Suprapubic skin (tissue), 4 donors: ENCODE data around the gene OXTR. TPM values are rescaled to one million over a fixed set of nuclear protein-coding genes. Genes with fewer than 3 reads are reported as not detected.

Source experiments
- DNase-seq, 2 donors: peaks; one replicate each; pipeline ENCODE4 v3.0.0-alpha.2; 2019; ENCODE audit warnings: low spot score in 2 of 2
- H3K27ac ChIP-seq: fragments of 200-600 bp; sonication (generic); one replicate; pipeline ENCODE4 v1.5.1; 2019
- H3K27me3 ChIP-seq: fragments of 200-600 bp; sonication (generic); one replicate; pipeline ENCODE4 v1.5.1; 2019
- H3K36me3 ChIP-seq: fragments of 200-600 bp; sonication (generic); one replicate; pipeline ENCODE4 v1.5.1; 2019
- H3K4me1 ChIP-seq: fragments of 200-600 bp; sonication (generic); one replicate; pipeline ENCODE4 v1.5.1; 2019
- H3K4me3 ChIP-seq: fragments of 200-600 bp; sonication (generic); one replicate; pipeline ENCODE4 v1.5.1; 2019; ENCODE audit warnings: mild to moderate bottlenecking
- H3K9me3 ChIP-seq: fragments of 200-600 bp; sonication (generic); one replicate; pipeline ENCODE4 v1.5.1; 2019
- EP300 ChIP-seq: sonication (generic); formaldehyde crosslinking; IDR thresholded peaks from one replicate; pipeline ENCODE4 v1.6.1; 2017; ENCODE audit warnings: antibody characterized with exemption
- POLR2A ChIP-seq, 2 donors: fragments of 450-650 bp; IDR thresholded peaks; one replicate each; pipeline ENCODE4 v1.6.1; 2017; ENCODE audit warnings: antibody characterized with exemption in 2 of 2, mild to moderate bottlenecking in 2 of 2, moderate library complexity in 2 of 2
- POLR2AphosphoS5 ChIP-seq, 3 donors: sonication (generic); formaldehyde crosslinking; IDR thresholded peaks; one replicate each; pipeline ENCODE4 v1.6.1; 2017; ENCODE audit warnings: antibody characterized with exemption in 3 of 3
- WGBS: methylation state at CpG from one replicate; pipeline ENCODE4 v1.1.5; 2018; 5-methylcytosine and 5-hydroxymethylcytosine counted together
- total RNA-seq, 4 donors: library from RNA; depleted of rRNA; stranded (reverse); fragments of >200 nt; gene quantifications; one replicate each; pipeline ENCODE4 v1.1.0, GENCODE V29; 2016
- TF ChIP-seq, protein P1 (sequence below), 2 donors: fragments of 200-600 bp in 1 of 2; fragments of 450-650 bp in 1 of 2; sonication (generic) in 1 of 2; IDR thresholded peaks; one replicate each; pipeline ENCODE4 v1.5.1; 2016 to 2019; ENCODE audit warnings: antibody characterized with exemption in 2 of 2, mild to moderate bottlenecking in 1 of 2, moderate library complexity in 1 of 2

OXTR gene
- total RNA-seq, 4 donors from 2014 or later, result 0.08 to 0.31 TPM; not detected in 2

GRCh38 chr3:8784676-8785435 is 15.4 kb upstream of the OXTR start:
- WGBS, result 90% methylated on average over 3 of the region's 3 CpGs
- Histone ChIP-seq H3K9me3 (peaks cover 5% of the 10 kb centered on the region), H3K27me3 (no peaks in the 10 kb centered on the region), H3K4me3 (no peak overlapping the region), H3K36me3 (no peaks in the 10 kb centered on the region), H3K27ac (no peak overlapping the region), H3K4me1 (no peaks in the 10 kb centered on the region)
- DNase-seq, result no peak
- no peak for TF ChIP-seq EP300

- no peak for DNase-seq
- H3K36me3 ChIP-seq, result no peaks in the 10 kb centered on the region
- peaks cover 4% of the 10 kb centered on the region for H3K27me3 ChIP-seq
- no peak overlapping the region for H3K27ac ChIP-seq
- H3K9me3 ChIP-seq, result no peaks in the 10 kb centered on the region
- no peak overlapping the region for H3K4me3 ChIP-seq
- no peaks in the 10 kb centered on the region for H3K4me1 ChIP-seq
- TF ChIP-seq, protein P1, sequence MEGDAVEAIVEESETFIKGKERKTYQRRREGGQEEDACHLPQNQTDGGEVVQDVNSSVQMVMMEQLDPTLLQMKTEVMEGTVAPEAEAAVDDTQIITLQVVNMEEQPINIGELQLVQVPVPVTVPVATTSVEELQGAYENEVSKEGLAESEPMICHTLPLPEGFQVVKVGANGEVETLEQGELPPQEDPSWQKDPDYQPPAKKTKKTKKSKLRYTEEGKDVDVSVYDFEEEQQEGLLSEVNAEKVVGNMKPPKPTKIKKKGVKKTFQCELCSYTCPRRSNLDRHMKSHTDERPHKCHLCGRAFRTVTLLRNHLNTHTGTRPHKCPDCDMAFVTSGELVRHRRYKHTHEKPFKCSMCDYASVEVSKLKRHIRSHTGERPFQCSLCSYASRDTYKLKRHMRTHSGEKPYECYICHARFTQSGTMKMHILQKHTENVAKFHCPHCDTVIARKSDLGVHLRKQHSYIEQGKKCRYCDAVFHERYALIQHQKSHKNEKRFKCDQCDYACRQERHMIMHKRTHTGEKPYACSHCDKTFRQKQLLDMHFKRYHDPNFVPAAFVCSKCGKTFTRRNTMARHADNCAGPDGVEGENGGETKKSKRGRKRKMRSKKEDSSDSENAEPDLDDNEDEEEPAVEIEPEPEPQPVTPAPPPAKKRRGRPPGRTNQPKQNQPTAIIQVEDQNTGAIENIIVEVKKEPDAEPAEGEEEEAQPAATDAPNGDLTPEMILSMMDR (IDR thresholded peaks at IDR 0.05), result no peak
- TF ChIP-seq POLR2AphosphoS5 (IDR thresholded peaks at IDR 0.05), result no peak
- TF ChIP-seq EP300, result no peak
- no peak for TF ChIP-seq POLR2A (IDR thresholded peaks at IDR 0.05)
These were observed 10.9 kb upstream of the OXTR start for GRCh38 chr3:8780279-8780678.

- Histone ChIP-seq H3K27me3 (peaks cover 4% of the 10 kb centered on the region), H3K9me3 (no peaks in the 10 kb centered on the region), H3K27ac (no peak overlapping the region), H3K4me1 (no peaks in the 10 kb centered on the region), H3K36me3 (no peaks in the 10 kb centered on the region), H3K4me3 (no peak overlapping the region)
- TF ChIP-seq, protein P1 (IDR thresholded peaks at IDR 0.05), result no peak
- TF ChIP-seq POLR2A (IDR thresholded peaks at IDR 0.05) (no peak), EP300 (no peak), POLR2AphosphoS5 (IDR thresholded peaks at IDR 0.05) (no peak)
- WGBS, result 76% methylated on average over 3 of the region's 5 CpGs
- DNase-seq, result no peak
These were observed 9.1 kb upstream of the OXTR start for GRCh38 chr3:8778475-8778874.

DNA sequence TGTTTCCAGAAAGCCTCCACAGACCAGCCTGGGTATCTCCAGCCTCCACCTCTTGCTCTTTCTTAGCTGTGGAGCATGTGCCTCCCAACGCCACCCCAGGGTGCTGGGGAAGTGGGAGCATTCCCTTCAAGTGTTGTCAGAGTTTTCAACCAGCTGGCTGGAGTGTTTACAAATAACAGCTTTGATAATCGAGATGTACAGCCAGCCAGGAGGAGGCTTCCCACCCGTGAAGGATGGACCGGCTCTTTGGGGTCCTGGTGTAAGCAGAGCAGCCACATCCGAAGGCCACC is 8.5 kb upstream of the OXTR start:
- H3K36me3 ChIP-seq, result no peaks in the 10 kb centered on the region
- WGBS, result 69% methylated on average over 5 of the region's 5 CpGs
- no peak for DNase-seq

GRCh38 chr3:8777201-8777977 is 8.0 kb upstream of the OXTR start:
- no peak overlapping the region for H3K4me3 ChIP-seq
- H3K27me3 ChIP-seq, result peaks cover 4% of the 10 kb centered on the region
- H3K36me3 ChIP-seq, result no peaks in the 10 kb centered on the region
- no peak overlapping the region for H3K27ac ChIP-seq
- TF ChIP-seq POLR2A (IDR thresholded peaks at IDR 0.05) (no peak), POLR2AphosphoS5 (IDR thresholded peaks at IDR 0.05) (no peak), EP300 (no peak)
- TF ChIP-seq, protein P1 (IDR thresholded peaks at IDR 0.05), result no peak
- H3K9me3 ChIP-seq, result no peaks in the 10 kb centered on the region
- 84% methylated on average over 5 of the region's 5 CpGs for WGBS
- H3K4me1 ChIP-seq, result no peaks in the 10 kb centered on the region
- no peak for DNase-seq

More for the DNA sequence above, 8.5 kb upstream of the OXTR start:
- no peak overlapping the region for H3K27ac ChIP-seq
- no peak overlapping the region for H3K4me3 ChIP-seq
- no peaks in the 10 kb centered on the region for H3K4me1 ChIP-seq
- TF ChIP-seq, protein P1 (IDR thresholded peaks at IDR 0.05), result no peak
- TF ChIP-seq EP300 (no peak), POLR2AphosphoS5 (IDR thresholded peaks at IDR 0.05) (no peak), POLR2A (IDR thresholded peaks at IDR 0.05) (no peak)
- no peaks in the 10 kb centered on the region for H3K9me3 ChIP-seq
- peaks cover 4% of the 10 kb centered on the region for H3K27me3 ChIP-seq
